NCI-H2196 treated with DMSO at 0.1 percent for 48 hours (cell line): Measurements from ENCODE around the gene FRMD8.
"Not testable (repeated sequence)": the region's sequence is repeated elsewhere in the genome, so short reads cannot be mapped to it uniquely, and the experiment has no call there.

Experiments used
- DNase-seq: peaks from one replicate; lab custom pipeline; 2025; ENCODE audit not compliant: unreplicated experiment; lab: John Stamatoyannopoulos, UW

FRMD8 gene

DNA sequence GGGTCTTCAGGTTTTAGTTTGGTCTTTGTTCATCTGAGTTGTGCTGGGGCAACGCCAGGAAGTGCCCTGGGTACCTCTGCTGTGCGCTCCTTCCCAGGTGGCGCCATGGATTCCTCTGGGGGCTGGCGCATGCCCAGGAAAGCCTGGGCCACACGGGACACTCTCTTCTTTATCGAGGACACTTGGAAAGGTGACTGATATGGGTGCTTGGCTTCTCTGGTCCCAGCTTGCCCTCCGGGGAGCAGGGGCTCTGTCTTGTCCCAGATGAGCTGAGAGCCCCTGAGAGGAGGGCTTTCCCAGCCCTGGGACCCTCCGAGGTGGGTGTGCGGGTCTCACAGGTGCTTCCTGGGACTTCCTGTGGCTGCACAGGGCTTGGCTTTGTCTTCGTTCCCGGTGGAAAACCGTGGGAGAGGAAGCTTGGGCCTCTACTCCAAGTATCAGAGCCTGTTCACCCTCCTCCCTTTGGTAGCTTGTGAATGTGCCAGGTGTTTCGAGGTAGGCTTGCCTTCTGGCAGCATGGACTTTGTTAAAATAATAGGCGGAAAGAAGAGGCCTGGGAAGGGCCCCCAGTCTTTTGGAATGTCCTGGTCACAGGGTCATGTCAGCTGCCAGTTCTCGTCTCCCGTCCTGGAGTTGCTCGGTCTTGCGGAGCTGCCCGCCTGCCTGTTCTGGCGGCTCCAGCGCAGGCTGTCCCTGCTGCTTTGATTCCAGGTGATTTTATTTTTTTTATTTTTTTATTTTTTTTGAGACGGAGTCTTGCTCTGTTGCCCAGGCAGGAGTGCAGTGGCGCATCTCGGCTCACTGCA is 26.0 kb downstream of the FRMD8 start:
- no peak for DNase-seq

DNA sequence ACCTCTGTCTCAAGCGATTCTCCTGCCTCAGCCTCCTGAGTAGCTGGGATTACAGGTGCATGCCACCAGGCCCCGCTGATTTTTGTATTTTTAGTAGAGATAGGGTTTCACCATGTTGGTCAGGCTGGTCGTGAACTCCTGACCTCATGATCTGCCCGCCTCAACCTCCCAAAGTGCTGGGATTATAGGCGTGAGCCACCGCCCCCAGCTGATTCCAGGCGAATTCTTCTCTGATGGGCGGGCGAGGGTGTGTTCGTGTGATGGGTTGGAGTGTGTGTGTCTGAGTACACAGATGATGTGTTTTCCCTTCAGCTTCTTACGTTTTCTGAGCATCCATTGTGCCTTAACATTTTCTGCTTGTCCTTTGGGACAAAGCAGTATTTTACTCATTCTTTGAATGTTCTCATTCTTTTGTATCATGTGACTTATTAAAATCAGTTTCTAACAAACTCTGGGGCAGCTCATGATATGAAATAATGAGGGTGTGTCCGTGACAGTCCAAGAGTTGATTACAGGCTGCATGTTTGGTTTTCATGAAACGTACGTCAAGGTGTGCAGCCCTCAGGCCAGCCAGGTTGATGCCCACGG is 26.7 kb downstream of the FRMD8 start:
- DNase-seq, result not testable (repeated sequence)

DNA sequence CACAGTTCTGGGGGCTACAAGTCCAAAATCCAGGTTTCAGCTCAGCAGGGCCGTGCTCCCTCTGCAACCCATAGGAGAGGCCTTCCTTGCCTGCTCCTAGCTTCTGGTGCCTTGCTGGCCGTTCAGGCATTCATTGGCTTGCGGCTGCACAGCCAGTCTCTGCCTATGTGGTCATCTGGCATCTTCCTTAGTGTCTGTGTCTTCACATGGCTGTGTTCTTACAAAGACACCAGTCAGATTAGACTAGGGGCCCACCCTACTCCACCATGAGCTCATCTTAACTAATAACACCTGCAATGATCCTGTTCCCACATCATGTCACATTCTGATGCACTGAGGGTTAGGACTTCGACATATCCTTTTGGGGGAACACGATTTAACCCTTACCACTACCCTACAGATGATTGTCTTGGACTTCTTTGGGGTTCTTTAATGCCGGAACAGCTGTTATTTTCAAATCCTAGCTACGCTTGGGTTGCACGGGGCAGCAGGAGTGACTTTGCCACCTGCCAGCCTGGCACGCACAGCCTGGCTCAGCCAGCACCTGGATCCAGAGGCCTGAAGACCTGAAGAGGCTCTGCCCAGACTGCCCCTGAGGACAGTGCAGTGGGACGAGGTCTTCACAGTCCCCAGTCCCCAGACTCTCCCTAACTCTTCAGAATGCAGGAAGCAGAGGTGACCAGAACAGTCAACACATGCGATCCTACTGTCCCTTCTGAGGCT is 28.5 kb downstream of the FRMD8 start:
- no peak for DNase-seq

DNA sequence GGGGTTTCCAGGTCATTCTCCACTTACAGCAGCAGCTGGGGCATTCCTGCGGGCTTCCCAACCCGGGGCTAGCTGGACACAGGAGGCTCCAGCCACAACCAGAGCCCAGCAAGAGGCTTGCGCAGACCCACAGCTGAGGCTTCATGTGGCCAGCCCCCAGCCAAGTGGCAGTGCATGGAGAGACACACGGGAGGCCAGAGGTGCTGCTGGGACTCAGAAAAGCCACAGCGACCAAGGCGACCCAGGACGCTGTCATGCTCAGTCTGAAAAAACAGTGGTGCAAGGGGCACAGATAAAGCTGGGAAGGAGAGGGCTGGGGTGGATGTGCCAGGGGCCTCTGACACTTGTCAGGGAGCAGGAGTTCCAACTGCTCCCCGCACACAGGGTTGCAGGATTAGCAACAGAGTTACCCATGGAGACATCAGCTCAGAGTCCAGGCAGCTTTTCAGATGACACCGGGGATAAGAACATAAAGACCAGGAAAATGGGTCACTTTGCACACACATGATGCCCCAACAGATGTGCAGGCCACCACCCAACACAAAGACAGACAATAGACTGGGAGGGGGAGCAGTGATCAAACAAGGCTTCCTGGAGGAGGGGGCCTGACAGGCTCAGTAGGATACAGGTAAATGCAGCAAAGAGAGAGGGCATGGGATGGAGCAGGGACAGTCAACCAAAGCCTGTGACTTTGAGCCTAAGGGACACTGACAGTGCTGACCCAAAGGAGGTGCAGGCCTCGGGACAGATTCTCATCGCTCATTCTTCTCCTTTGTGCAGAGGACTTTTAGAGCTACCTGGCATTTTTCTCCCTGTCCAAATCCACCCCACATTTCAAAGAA is 29.3 kb downstream of the FRMD8 start:
- DNase-seq, result no peak

DNA sequence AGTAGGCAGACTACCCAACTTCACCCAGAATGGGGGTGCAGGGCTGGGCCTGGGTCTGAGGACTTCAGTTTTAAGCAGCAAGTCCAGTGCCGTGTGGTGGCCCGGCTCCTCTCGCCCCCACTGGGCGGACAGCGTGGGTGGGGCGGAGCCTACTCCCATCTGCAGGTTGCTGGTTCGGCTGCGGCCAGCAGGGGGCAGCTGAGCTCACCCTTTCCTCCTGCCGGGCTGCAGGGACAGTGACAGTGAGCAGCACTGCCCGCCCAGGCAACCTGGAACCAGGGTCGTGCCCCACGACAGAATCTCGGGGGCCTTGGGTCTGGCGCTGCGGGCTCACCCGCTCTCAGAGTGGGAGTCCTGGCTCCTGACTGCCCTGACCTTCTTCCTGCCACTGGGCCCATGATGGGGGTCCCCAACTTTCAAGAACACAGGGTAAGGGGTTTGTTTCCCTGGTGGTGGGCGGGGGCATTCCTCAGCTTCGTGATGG is 29.9 kb downstream of the FRMD8 start:
- DNase-seq, result peak; percentile 71

DNA sequence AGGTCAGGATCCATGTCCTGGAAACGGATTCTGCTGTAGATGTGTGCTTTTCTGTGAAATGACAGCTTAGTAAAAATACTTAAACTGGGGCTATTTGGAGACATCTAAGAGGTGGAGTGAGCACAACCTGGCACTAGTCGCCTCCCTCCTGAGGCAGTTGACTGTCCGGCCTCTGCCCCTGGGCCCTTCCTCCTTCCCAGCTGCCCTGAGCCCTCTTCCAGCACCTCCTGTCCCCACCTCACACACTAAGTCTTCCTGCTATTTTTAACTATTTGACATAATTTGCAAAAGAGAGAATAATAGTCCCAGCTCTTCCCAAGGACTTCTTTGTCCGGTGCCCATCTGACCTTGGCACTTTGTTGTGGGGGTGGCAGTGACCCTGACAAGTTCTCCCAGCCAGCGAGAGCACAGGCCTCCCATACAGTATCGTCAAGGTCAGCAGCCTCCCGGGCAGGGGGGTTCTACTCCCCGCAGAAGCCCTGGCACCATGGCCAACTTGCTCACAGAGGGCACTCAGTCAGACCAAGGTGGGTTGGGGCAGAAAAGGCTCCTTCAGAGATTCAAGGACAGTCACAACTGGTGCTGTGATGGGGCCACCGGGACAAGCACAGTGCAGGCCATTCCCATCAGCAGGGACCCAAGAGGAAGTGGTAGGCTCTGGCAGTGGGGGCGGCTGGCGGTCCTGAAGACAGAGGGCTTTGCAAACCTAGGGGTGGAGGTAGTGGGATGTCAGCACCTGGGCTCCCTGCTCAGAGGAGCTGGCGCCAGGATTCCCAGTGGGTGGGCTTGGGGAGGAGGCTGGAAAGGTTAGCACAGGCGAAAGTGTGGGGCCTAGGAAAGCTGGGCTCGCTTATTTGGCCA is 30.6 kb downstream of the FRMD8 start:
- DNase-seq, result no peak

DNA sequence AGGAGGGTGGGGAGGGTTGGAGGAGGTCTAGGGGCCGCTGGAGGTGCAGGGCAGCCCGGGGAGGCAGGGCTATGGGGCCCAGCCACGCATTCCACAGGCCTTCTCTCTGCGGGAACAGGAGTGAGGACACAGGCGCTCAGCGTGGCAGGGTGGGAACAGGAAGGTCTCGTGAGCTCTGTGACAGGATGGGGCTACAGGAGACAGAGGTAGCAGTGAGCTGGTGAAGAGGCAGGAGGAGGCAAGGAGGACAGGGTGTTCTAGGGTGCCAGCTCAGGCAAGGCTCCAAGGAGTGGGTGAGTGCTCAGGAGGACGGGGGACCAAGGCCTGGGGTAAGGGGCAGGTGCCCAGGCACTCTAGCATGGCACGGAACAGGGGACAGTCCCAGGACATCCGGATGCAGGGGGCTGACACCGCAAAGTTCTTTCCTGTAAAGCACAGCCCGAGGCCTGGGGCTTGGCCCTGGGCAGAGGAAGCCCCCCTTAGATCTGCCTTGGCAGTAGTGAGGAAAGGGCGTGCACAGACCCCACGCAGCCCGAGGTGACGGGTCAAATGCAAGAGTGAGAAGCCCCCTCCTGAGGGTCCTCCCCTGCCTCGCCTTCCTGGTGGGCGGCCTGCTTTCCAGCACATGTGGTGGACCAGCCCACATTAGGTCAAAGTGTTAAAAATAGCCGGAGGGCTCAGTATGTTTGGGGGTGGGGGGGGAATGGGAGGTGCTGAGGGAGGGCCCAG is 31.4 kb downstream of the FRMD8 start:
- DNase-seq, result no peak

DNA sequence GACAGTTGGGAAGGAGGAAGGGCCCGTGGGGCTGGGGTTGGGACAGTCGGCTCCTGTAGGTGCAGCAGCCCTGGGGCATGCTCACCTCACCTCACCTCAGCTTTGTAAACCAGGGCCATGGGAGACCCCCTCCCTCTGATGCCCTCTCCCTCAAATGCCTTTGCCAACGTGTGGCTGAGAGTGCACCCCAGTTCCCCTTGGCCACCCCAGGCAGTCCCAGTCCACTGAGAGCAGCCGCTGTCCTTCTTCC is 31.9 kb downstream of the FRMD8 start:
- no peak for DNase-seq

DNA sequence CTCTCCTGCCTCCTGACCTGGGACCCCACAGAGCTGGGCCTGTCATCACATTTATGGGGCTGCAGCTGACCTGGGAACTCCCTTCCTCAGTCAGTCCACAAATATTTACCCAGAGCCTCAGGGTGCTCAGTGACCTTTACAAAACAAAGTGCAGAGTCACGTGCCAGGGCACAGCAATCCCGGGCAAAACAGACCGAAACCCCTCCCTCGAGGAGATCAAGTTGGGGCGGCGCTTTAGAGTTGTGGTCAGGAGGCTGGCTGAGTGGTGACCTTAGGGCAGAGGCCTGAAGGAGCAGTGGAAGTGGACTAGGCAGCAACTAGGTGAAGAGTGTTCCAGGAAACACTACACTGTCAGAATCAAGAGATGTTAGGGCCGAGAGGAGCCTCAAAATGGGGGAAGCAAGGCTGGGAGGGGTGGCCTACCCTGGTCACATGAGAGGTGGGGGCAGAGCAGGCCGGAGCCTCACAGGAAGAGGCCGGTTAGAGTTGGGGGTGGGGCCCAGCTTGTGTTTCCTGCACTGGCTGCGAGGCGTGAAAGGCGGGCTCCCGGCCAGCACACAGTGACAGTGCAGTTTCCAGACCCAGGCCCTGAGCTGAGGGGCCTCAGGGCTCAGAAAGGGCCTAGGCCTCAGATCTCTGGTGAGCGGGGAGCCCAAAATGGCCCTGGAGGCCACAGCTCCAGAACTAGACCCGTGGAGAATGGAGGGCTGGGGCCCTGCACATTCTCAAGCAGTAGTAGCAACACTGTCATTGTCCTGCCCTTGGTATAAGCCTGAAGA is 32.4 kb downstream of the FRMD8 start:
- peak; percentile 100 for DNase-seq

DNA sequence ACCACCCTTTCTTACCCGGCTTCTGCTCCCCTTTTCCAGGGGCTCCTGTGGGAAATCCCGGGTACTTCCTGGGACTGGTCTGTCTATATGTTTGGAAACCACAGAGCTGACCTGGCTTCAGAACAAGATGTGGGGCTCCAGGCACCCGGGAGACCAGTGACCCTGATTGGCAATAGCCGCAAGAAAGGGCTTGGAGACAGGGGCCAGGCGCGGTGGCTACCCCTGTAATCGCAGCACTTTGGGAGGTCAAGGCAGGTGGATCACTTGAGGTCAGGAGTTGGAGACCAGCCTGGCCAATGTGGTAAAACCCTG is 33.0 kb downstream of the FRMD8 start:
- DNase-seq, result no peak

DNA sequence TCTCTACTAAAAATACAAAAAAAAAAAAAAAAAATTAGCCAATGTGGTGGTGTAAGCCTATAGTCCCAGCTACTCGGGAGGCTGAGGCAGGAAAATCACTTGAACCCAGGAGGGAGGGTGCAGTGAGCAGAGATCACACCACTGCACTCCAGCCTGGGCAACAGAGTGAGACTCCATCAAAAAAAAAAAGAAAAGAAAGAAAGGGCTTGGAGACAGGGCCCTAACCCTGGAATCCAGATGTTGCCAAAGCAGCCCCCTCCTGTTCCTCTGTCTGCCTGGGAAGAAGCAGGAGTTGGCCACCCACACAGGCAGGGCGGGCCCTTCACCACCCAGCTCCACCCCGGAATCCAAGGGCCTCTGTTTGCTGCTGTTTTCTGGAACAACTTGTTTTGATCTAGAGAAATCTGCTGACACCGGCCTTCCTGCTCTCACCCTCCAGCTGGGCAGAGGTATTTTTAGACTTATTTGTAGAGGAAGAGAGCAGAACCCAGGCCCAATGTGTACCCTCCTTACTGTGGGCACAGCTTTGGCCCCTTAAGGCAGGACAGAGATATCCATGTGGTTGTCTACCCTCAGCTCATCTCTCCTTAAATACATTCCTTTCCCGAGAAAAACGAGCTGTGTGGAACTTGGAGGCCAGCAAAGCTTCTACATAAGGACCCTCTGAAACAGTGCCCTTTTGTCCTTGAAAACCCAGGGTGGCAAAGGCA is 33.5 kb downstream of the FRMD8 start:
- DNase-seq, result peak; percentile 82

DNA sequence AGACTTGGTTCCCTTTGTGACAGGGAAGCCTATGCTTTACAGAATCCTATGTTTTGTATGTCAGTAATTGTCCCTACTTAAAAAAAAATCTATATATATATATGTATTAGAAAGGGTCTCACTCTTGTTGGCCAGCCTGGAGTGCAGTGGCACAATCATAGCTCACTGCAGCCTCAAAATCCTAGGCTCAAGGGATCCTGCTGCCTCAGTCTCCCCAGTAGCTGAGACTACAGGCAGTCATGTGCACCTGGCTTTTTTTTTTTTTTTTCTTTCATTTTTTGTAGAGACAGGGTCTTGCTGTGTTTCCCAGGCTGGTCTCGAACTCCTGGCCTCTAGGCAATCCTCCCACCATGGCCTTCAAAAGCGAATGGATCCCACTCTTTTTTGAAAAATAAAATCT is 34.1 kb downstream of the FRMD8 start:
- DNase-seq, result no peak

DNA sequence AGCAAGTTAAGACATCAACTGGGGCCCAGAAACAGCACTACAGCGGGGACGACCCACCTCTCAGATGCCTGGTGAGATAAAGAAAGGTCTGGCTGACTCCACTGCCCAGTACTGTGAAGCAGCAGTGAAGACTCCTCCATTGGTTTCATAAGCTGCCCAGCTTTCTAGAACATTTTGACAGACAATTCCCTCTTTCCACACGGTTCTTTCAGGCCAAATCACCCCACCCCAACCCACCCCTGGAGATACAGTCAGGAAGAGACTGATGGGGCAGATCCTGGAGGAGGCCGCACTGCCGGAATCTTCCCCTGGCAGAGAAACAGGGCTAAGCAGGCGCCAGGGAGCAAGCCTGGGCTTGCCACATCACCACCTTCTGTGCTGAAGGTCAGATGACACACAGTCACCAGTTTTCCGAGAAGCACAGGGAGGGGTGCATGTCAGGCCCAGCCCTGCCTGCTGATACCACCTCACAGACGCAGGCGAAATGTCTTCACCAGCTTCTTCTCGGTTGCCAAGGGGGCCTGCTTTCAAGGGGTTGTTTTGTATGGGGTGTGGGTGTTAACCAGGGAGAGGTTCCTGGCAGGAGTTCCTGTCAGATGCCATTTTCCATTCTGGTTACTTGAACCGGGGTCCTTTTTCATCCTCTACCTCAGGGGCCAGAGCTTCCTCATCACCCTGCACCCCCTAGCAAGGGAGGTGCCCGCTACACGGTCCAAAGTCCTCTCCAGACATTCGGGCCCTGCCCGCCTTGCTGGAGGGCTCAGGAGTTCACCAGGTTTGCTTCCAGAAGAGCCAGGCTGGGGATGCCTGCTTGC is 34.7 kb downstream of the FRMD8 start:
- peak; percentile 95 for DNase-seq

DNA sequence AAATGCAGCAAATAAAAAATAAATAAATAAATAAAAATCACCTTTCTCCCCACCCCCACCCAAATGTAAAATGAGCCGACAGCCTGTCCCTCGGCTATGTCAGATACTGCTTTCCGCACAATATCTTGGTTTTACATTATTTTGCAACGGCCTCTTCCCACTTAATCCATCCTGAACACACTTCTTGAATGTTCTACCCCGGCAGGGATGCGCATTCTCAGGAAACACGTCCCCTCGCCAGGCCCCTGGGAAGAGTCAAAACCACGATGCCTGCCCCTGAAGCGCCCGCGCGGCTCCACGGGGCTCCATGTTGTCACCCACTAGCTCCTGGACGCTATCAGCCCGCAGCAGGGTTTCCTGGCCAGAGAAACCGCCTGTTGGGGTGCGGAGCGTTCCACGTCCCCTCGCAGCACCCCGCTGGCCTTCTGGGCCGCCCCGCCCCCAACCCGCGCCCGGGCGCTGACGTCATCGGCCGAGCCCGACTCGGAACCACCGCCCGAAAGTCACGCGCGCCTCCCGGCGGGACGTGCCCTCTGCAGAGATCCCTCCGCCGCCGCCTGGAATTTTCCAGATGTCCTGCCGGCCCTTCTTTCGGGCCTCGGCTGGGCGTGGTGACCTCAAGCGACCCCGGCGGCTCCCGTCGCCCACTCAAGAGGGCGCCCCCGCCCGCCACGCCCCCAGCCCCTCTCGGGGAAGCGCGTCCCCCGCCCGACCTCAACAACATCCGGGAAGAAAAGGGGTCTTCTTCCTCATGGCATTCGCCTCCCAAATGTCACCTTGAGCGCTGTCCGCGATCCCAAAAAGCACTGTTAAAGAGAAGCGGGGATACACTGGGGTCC is 35.6 kb downstream of the FRMD8 start:
- DNase-seq, result peak; percentile 85

DNA sequence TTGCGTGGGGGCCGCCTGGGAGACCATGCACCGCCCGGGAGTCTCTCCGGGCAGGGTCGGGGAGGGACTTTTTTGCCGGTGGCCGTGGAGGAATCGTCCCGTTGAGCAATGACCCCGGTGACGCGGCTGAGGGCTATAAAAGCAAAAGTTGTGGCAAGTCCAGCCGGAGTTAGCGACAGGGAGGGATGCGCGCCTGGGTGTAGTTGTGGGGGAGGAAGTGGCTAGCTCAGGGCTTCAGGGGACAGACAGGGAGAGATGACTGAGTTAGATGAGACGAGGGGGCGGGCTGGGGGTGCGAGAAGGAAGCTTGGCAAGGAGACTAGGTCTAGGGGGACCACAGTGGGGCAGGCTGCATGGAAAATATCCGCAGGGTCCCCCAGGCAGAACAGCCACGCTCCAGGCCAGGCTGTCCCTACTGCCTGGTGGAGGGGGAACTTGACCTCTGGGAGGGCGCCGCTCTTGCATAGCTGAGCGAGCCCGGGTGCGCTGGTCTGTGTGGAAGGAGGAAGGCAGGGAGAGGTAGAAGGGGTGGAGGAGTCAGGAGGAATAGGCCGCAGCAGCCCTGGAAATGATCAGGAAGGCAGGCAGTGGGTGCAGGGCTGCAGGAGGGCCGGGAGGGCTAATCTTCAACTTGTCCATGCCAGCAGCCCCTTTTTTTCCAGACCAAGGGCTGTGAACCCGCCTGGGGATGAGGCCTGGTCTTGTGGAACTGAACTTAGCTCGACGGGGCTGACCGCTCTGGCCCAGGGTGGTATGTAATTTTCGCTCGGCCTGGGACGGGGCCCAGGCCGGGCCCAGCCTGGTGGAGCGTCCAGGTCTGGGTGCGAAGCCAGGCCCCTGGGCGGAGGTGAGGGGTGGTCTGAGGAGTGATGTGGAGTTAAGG is 36.4 kb downstream of the FRMD8 start, which contains the start of gene NEAT1:
Gene NEAT1 (plus strand): TSS at position 166 of the 883 bp plus-strand sequence.
- DNase-seq, result peak; percentile 70
